Glomerular visceral epithelial cell (primary cell): Measurements from ENCODE around the gene LRP1B.

Source experiments
- DNase-seq: peaks from one replicate; pipeline ENCODE4 v3.0.0-alpha.2; 2016; ENCODE audit errors: extremely low spot score

The LRP1B gene

GRCh38 chr2:140916410-140916809, 1214.4 kb downstream of the LRP1B start:
- no peak for DNase-seq

- DNase-seq: no peak
These were observed 1220.1 kb downstream of the LRP1B start for GRCh38 chr2:140910683-140911082.

GRCh38 chr2:140905083-140905781, 1225.6 kb downstream of the LRP1B start:
- DNase-seq: no peak

- no peak for DNase-seq
These were observed 1235.4 kb downstream of the LRP1B start for GRCh38 chr2:140895378-140895777.

GRCh38 chr2:140893685-140894084, 1237.1 kb downstream of the LRP1B start:
- peak; percentile 48 for DNase-seq

- no peak for DNase-seq
These were observed 1237.7 kb downstream of the LRP1B start for GRCh38 chr2:140892911-140893637.

GRCh38 chr2:140892436-140892835, 1238.4 kb downstream of the LRP1B start:
- no peak for DNase-seq

GRCh38 chr2:140891614-140892212, 1239.1 kb downstream of the LRP1B start:
- DNase-seq: no peak

- DNase-seq: no peak
These were observed 1247.9 kb downstream of the LRP1B start for GRCh38 chr2:140882671-140883620.

- DNase-seq: no peak
These were observed 1250.2 kb downstream of the LRP1B start for GRCh38 chr2:140880573-140880972.

- no peak for DNase-seq
These were observed 1254.8 kb downstream of the LRP1B start for GRCh38 chr2:140876015-140876414.

GRCh38 chr2:140873915-140874531, 1256.8 kb downstream of the LRP1B start:
- DNase-seq: no peak

GRCh38 chr2:140869925-140870324, 1260.9 kb downstream of the LRP1B start:
- DNase-seq: no peak

GRCh38 chr2:140869107-140869506, 1261.7 kb downstream of the LRP1B start:
- no peak for DNase-seq

- DNase-seq: no peak
These were observed 1265.0 kb downstream of the LRP1B start for GRCh38 chr2:140865837-140866236.

GRCh38 chr2:140863713-140864112, 1267.1 kb downstream of the LRP1B start:
- DNase-seq: peak; percentile 57

GRCh38 chr2:140862181-140862580, 1268.6 kb downstream of the LRP1B start:
- no peak for DNase-seq

GRCh38 chr2:140861666-140862065, 1269.2 kb downstream of the LRP1B start:
- DNase-seq: no peak

GRCh38 chr2:140855471-140855870, 1275.3 kb downstream of the LRP1B start:
- no peak for DNase-seq

GRCh38 chr2:140851258-140851981, 1279.4 kb downstream of the LRP1B start:
- no peak for DNase-seq

- no peak for DNase-seq
These were observed 1287.6 kb downstream of the LRP1B start for GRCh38 chr2:140843186-140843585.
